ENCODE results near the gene ODF2. TPM values are rescaled to one million over a fixed set of nuclear protein-coding genes. Genes with fewer than 3 reads are reported as not detected.

The ODF2 gene
- total and polyA plus RNA-seq, 2 of the 8 experiments (the other 6 are each of a cell fraction or from before 2014, with no cell fraction given), result 5.6 to 17.9 TPM

- no peaks in the 10 kb centered on the region for H4K20me1 ChIP-seq (replicated peaks in 1 of 2; ENCODE audit: control insufficient read depth in 1 of 2, insufficient read depth in 2 of 2, low read length in 2 of 2)
- WGBS, 2 experiments (ENCODE audit: extremely low coverage in 1 of 2, insufficient coverage in 1 of 2, insufficient read length in 1 of 2, insufficient replicate concordance in 2 of 2, low coverage in 1 of 2, low lambda C conversion rate in 2 of 2, missing lambda C conversion rate in 1 of 2), result 76% methylated on average over 11 of the region's 11 CpGs; no CpG with 5 or more reads in 1 of the 2 experiments
- H2AFZ ChIP-seq (ENCODE audit: low read length), result no peak overlapping the region
- no peak overlapping the region; the same call in 1 of the 2 replicates for H2AK5ac ChIP-seq (ENCODE audit: low read depth, low read length)
- H3K4me2 ChIP-seq (ENCODE audit: insufficient read depth in 1 of 2, low read depth in 2 of 2, low read length in 2 of 2), result no peak overlapping the region
- DNase-seq (ENCODE audit: low read depth in 1 of 2, low spot score in 2 of 2) (no peak), FAIRE-seq (no peak)
- no peak overlapping the region for H2BK12ac ChIP-seq (ENCODE audit: low read depth, low read length)
- no peak overlapping the region for H2BK120ac ChIP-seq (replicated peaks; ENCODE audit: low read depth, low read length)
- H4K91ac ChIP-seq (replicated peaks; ENCODE audit: insufficient read length, low read length), result no peak overlapping the region
- peaks cover 44 to 72% (median 64%) of the 10 kb centered on the region in 4 experiments for H3K27me3 ChIP-seq (replicated peaks in 1 of 4; ENCODE audit: control insufficient read depth in 3 of 4, extremely low read depth in 1 of 4, insufficient read depth in 3 of 4, low read length in 3 of 4)
- no peak overlapping the region; the same call in 1 of the 2 replicates for H4K8ac ChIP-seq (ENCODE audit: extremely low read depth, insufficient read depth, low read length)
- no peak overlapping the region for H3K27ac ChIP-seq (ENCODE audit: low read depth, low read length)
- no peak for TF ChIP-seq CREB1 (IDR thresholded peaks at IDR 0.05)
- TF ChIP-seq ASH2L (IDR thresholded peaks at IDR 0.05; ENCODE audit: low read length), result no peak
- TF ChIP-seq KDM1A (IDR thresholded peaks at IDR 0.05; ENCODE audit: borderline replicate concordance, low read length), result no peak
- TF ChIP-seq ZNF274 (IDR thresholded peaks at IDR 0.05; ENCODE audit: borderline replicate concordance, extremely low read depth, low read length), result no peak
- no peak for TF ChIP-seq RXRA (IDR thresholded peaks at IDR 0.05; ENCODE audit: insufficient read depth, low read depth, low read length)
- no peak for TF ChIP-seq SP4 (IDR thresholded peaks at IDR 0.05; ENCODE audit: low read length)
- TF ChIP-seq USF2 (IDR thresholded peaks at IDR 0.05; ENCODE audit: low read length), result no peak
- TF ChIP-seq POU5F1 (IDR thresholded peaks at IDR 0.05; ENCODE audit: low read depth, low read length), result no peak
- H3K9me3 ChIP-seq (ENCODE audit: insufficient read depth in 2 of 2, low read depth in 1 of 2, low read length in 1 of 2), result peaks cover 0 to 3% of the 10 kb centered on the region in 2 experiments; a peak in 1 of 4 replicates
- H3K4me3 ChIP-seq (ENCODE audit: extremely low read depth in 1 of 4, insufficient read depth in 2 of 4, low read depth in 3 of 4, low read length in 4 of 4), result no peak overlapping the region
- no peak overlapping the region for H3K56ac ChIP-seq (replicated peaks; ENCODE audit: insufficient read length, low read depth, low read length)
- CTCF ChIA-PET (ENCODE audit: partially characterized antibody), result interaction anchor here (0.6 to 15.7 kb wide), 33 partner anchors 8 to 222 kb away, joined by 3 to 544 read pairs (median 5); partner anchors contain the start of genes CERCAM, CIZ1 and URM1
- H3K23ac ChIP-seq (ENCODE audit: insufficient read length), result no peak overlapping the region
- H3K9ac ChIP-seq (replicated peaks in 1 of 4; ENCODE audit: extremely low read depth in 1 of 4, low read depth in 3 of 4, low read length in 3 of 4), result no peak overlapping the region
- POLR2A ChIA-PET (ENCODE audit: partially characterized antibody), result interaction anchor here (0.9 to 3.3 kb wide), 7 partner anchors 18 to 80 kb away, joined by 3 to 24 read pairs (median 7); no protein-coding TSS in a partner anchor
- no peaks in the 10 kb centered on the region for H3K79me2 ChIP-seq (ENCODE audit: control insufficient read depth in 1 of 2, insufficient read depth in 2 of 2, low read length in 2 of 2)
- H3K36me3 ChIP-seq (ENCODE audit: control insufficient read depth in 2 of 4, insufficient read depth in 4 of 4, low read length in 3 of 4), result no peaks in the 10 kb centered on the region
- no peak overlapping the region for H3K14ac ChIP-seq (ENCODE audit: insufficient read length)
- no peaks in the 10 kb centered on the region for H3K79me1 ChIP-seq (ENCODE audit: low read depth, low read length)
- H3K4ac ChIP-seq (replicated peaks; ENCODE audit: insufficient read length, low read depth, low read length), result no peak overlapping the region
- H3K23me2 ChIP-seq (ENCODE audit: low read depth, low read length), result no peaks in the 10 kb centered on the region
- no peak overlapping the region for H2BK20ac ChIP-seq (ENCODE audit: low read length)
- no peak overlapping the region for H3K18ac ChIP-seq (ENCODE audit: extremely low read depth, low read length)
- no peak overlapping the region for H2BK5ac ChIP-seq (ENCODE audit: low read depth, low read length)
- H3K4me1 ChIP-seq (replicated peaks in 1 of 4; ENCODE audit: control insufficient read depth in 3 of 4, insufficient read depth in 4 of 4, low read length in 3 of 4), result peaks cover 13 to 43% (median 21%) of the 10 kb centered on the region in 4 experiments
- no peak overlapping the region for H2BK15ac ChIP-seq (ENCODE audit: low read length)
- H4K5ac ChIP-seq (ENCODE audit: insufficient read length, low read depth, low read length), result no peak overlapping the region
Observed at GRCh38 chr9:128411364-128412119, 44.3 kb upstream of the ODF2 start.

Data from H1 (cell line).